AG04450 (cell line): Measurements from ENCODE around the gene MAP7D1. TPM values are rescaled to one million over a fixed set of nuclear protein-coding genes. Genes with fewer than 3 reads are reported as not detected.

Experiments
- CTCF ChIA-PET: fragments of 300-600, 350-600 bp; formaldehyde crosslinking; extraction: SDS; loops from one replicate; lab custom pipeline; 2022; ENCODE audit warnings: antibody characterized with exemption, inconsistent platforms; lab: Charles Lee
- POLR2A ChIA-PET: fragments of 350-600 bp; formaldehyde crosslinking; extraction: SDS; loops from one replicate; lab custom pipeline; 2021; ENCODE audit warnings: antibody characterized with exemption, inconsistent platforms; lab: Yijun Ruan, JAX
- DNase-seq: peaks from one replicate; pipeline ENCODE4 v3.0.0-alpha.2; 2011; ENCODE audit warnings: low read depth, low spot score
- H3K27ac ChIP-seq: one replicate; pipeline ENCODE4 v1.5.1; 2012; ENCODE audit warnings: low read depth, low read length, control low read depth
- H3K27me3 ChIP-seq: one replicate; pipeline ENCODE4 v1.6.0; 2012; ENCODE audit warnings: low read length; ENCODE audit not compliant: control insufficient read depth, insufficient read depth
- H3K4me3 ChIP-seq: 2 replicates; pipeline ENCODE4 v1.5.1; 2011; ENCODE audit warnings: mild to moderate bottlenecking, low read depth, low read length, control low read depth
- H3K9me3 ChIP-seq: 2 replicates; pipeline ENCODE4 v1.5.1; 2012; ENCODE audit warnings: low read length; ENCODE audit not compliant: control insufficient read depth, insufficient read depth
- polyA plus RNA-seq: library from polyadenylated mRNA; depleted of rRNA; stranded (reverse); fragments of >200 nt; gene quantifications from 2 replicates; pipeline ENCODE4 v1.2.3, GENCODE V29; 2011
- TF ChIP-seq, protein P1 (sequence below): IDR thresholded peaks from 2 replicates; pipeline ENCODE4 v1.5.1; 2011; ENCODE audit warnings: low read depth, low read length, control low read depth, inconsistent platforms

The MAP7D1 gene
- polyA plus RNA-seq, 1 experiment, result 23.4 TPM

DNA sequence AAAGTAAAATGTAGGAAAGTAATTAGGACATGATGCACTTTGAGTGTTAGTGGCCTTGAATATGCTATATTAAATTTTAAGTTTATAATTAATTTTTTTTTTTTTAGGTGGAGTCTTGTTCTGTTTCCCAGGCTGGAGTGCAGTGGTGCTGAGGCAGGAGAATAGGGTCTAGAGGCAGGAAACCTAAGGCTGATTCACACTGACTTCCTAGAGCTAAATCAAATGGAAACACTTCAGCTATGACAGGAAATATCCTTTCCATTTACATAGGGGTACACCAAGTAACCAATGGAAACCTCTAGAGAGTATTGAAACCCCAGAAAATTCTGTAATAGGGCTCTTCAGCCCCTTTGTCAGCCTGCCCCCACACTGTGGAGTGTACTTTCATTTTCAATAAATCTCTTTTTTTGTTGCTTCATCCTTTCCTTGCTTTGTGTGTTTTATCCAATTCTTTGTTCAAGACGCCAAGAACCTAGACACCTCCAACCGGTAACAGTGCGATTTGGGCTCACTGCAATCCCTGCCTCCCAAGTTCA is 50.4 kb downstream of the MAP7D1 start:
- H3K27ac ChIP-seq, result no peak overlapping the region
- CTCF ChIA-PET, result interaction anchor here (0.6 to 1.1 kb wide), 2 partner anchors 18 to 104 kb away, joined by 3 to 4 read pairs; no protein-coding TSS in a partner anchor
- POLR2A ChIA-PET, result no interaction called here
- no peak for DNase-seq
- TF ChIP-seq, protein P1, sequence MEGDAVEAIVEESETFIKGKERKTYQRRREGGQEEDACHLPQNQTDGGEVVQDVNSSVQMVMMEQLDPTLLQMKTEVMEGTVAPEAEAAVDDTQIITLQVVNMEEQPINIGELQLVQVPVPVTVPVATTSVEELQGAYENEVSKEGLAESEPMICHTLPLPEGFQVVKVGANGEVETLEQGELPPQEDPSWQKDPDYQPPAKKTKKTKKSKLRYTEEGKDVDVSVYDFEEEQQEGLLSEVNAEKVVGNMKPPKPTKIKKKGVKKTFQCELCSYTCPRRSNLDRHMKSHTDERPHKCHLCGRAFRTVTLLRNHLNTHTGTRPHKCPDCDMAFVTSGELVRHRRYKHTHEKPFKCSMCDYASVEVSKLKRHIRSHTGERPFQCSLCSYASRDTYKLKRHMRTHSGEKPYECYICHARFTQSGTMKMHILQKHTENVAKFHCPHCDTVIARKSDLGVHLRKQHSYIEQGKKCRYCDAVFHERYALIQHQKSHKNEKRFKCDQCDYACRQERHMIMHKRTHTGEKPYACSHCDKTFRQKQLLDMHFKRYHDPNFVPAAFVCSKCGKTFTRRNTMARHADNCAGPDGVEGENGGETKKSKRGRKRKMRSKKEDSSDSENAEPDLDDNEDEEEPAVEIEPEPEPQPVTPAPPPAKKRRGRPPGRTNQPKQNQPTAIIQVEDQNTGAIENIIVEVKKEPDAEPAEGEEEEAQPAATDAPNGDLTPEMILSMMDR, result no peak
- no peaks in the 10 kb centered on the region; the same call in 1 of the 2 replicates for H3K9me3 ChIP-seq
- H3K4me3 ChIP-seq, result no peak overlapping the region
- H3K27me3 ChIP-seq, result no peaks in the 10 kb centered on the region

DNA sequence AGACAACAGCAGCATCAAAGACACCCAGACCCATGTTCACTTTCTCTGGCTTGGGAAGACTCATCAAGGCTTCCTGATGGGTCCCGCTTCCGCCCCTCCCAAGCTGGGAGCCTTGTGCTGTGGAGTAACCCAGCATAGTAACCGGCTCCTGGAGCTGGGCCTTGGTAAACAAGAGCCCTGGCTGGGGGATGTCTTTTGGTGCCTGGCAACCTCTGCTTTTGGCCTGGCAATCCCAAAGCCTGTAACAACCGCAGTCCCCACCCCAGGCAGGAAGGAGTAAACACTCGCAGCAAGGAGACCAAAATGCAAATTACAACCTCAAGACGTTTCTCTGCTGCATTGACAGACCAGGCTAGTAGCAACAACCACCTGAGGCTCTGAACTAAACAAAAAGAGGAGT is 51.4 kb downstream of the MAP7D1 start:
- no peaks in the 10 kb centered on the region for H3K27me3 ChIP-seq
- POLR2A ChIA-PET, result no interaction called here
- H3K27ac ChIP-seq, result no peak overlapping the region
- CTCF ChIA-PET, result interaction anchor here (1.1 kb wide), 1 partner anchor 19 kb away, joined by 4 read pairs; no protein-coding TSS in a partner anchor
- H3K4me3 ChIP-seq, result no peak overlapping the region
- no peak for DNase-seq
- TF ChIP-seq, protein P1, result no peak
- no peaks in the 10 kb centered on the region; the same call in 1 of the 2 replicates for H3K9me3 ChIP-seq

DNA sequence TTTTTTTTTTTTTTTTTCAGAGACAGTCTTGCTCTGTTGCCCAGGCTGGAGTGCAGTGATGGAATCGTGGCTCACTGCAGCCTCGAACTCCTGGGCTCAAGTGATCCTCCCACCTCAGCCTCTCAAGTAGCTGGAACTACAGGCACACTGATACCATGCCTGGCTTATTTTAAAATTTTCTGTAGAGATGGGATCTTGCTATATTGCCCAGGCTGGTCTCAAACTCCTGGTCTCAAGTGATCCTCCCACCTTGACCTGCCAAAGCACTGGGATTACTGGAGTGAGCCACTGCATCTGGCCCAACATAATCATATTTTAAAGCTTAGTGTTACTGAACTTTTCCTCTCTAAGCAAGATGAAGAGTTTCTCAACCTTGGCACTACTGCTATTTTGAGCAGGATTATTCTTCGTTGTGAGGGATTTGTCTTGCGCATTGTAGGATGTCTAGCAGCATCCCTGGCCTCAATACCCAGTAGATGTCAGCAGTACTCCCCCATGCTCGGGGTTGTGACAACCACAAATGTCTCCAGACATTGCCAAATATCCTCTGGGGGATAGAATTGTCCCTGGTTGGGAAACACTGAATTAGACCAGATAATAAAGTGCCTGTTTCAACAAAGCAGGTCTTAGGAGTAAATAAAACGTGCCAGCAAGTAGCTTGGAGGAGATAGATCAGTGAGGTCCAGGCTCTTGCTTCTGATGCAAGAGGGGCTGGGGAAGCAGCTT is 53.2 kb downstream of the MAP7D1 start:
- CTCF ChIA-PET, result interaction anchor here (1.0 kb wide), 1 partner anchor 76 kb away, joined by 4 read pairs; no protein-coding TSS in a partner anchor
- Histone ChIP-seq H3K27ac (no peak overlapping the region), H3K9me3 (no peaks in the 10 kb centered on the region; the same call in 1 of the 2 replicates), H3K4me3 (no peak overlapping the region), H3K27me3 (no peaks in the 10 kb centered on the region)
- POLR2A ChIA-PET, result interaction anchor here (1.5 kb wide), 1 partner anchor 14 kb away, joined by 3 read pairs; no protein-coding TSS in a partner anchor
- TF ChIP-seq, protein P1, result no peak
- DNase-seq, result no peak

DNA sequence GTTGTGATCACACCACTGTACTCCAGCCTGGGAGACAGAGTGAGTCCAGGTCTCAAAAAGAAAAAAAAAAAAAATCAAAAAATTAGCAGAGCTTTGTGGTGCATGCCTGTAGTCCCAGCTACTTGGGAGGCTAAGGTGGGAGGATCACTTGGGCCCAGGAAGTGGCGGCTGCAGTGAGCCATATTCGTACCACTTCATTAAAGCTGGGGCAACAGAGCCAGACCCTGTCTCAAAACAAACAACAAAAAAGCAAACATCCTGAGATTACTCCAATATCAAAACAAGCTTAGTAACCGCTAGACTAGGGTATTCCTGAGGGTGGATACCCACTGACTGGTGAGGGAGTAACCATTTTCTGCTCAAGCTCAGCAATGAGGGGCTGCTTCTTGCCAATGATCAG is 55.3 kb downstream of the MAP7D1 start:
- DNase-seq, result no peak
- Histone ChIP-seq H3K4me3 (no peak overlapping the region), H3K27ac (no peak overlapping the region), H3K9me3 (no peaks in the 10 kb centered on the region), H3K27me3 (no peaks in the 10 kb centered on the region)
- TF ChIP-seq, protein P1, result no peak
- ChIA-PET POLR2A (no interaction called here), CTCF (interaction anchor here (0.8 to 1.6 kb wide), 3 partner anchors 19 to 89 kb away, joined by 3 to 6 read pairs (median 4); no protein-coding TSS in a partner anchor)

DNA sequence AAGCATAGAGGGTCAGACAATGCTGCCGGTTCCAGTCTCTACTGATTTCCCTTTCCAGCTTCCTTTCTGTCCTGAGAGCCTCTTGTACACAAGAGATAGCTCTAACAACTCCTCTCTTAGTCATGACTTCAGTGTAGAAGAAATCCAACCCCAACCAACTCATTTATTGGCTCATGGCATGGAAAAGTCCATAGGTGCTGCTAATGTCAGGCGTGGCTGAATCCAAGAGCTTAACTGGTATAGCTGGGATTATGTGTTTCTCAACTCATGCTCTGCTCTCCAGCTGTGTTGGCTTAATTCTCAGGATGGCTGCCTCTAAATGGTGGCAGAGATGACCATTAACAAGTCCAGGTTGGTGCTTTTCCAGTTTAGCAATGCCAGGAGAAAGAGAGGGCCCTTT is 55.9 kb downstream of the MAP7D1 start:
- H3K9me3 ChIP-seq, result no peaks in the 10 kb centered on the region
- no peak for DNase-seq
- ChIA-PET CTCF (interaction anchor here (0.6 to 1.6 kb wide), 4 partner anchors 19 to 88 kb away, joined by 3 to 6 read pairs (median 4); no protein-coding TSS in a partner anchor), POLR2A (interaction anchor here (0.6 kb wide), 2 partner anchors 13 to 157 kb away, joined by 3 to 4 read pairs; partner anchors contain the start of gene THRAP3)
- H3K27ac ChIP-seq, result no peak overlapping the region
- TF ChIP-seq, protein P1, result no peak
- H3K27me3 ChIP-seq, result no peaks in the 10 kb centered on the region
- no peak overlapping the region for H3K4me3 ChIP-seq
